KMS-11 (cell line): ENCODE results near the gene PON3.

Experiments
- H2AFZ ChIP-seq: fragments of 200-600 bp; sonication (generic); 2 replicates; pipeline ENCODE4 v1.6.1; 2016; ENCODE audit warnings: antibody characterized with exemption, mixed run types, low read depth
- H3K27ac ChIP-seq: fragments of 200-600 bp; sonication (generic); 2 replicates; pipeline ENCODE4 v1.6.1; 2016; ENCODE audit warnings: mild to moderate bottlenecking, mixed run types
- H3K27me3 ChIP-seq: fragments of 200-600 bp; sonication (generic); 2 replicates; pipeline ENCODE4 v1.6.1; 2017; ENCODE audit warnings: mild to moderate bottlenecking, low read depth, mixed run types, moderate library complexity; ENCODE audit not compliant: insufficient read depth
- H3K36me3 ChIP-seq: fragments of 200-600 bp; sonication (generic); 2 replicates; pipeline ENCODE4 v1.6.1; 2017; ENCODE audit warnings: mild to moderate bottlenecking, mixed run types; ENCODE audit not compliant: insufficient read depth
- H3K4me1 ChIP-seq: fragments of 200-600 bp; sonication (generic); 2 replicates; pipeline ENCODE4 v1.6.1; 2016; ENCODE audit warnings: mild to moderate bottlenecking, low read depth, mixed run types; ENCODE audit not compliant: poor library complexity, severe bottlenecking
- H3K4me2 ChIP-seq: fragments of 200-600 bp; sonication (generic); 2 replicates; pipeline ENCODE4 v1.7.0; 2016; ENCODE audit warnings: mild to moderate bottlenecking, mixed run types
- H3K4me3 ChIP-seq: fragments of 200-600 bp; sonication (generic); IDR thresholded peaks from 2 replicates; pipeline ENCODE4 v1.6.1; 2017; ENCODE audit warnings: low read depth, low read length, mixed read lengths; ENCODE audit not compliant: insufficient read depth
- H3K79me2 ChIP-seq: fragments of 200-600 bp; sonication (generic); 2 replicates; pipeline ENCODE4 v1.6.1; 2016; ENCODE audit warnings: low read depth, mixed run types; ENCODE audit not compliant: insufficient read depth
- H3K9ac ChIP-seq: fragments of 200-600 bp; sonication (generic); 2 replicates; pipeline ENCODE4 v1.6.1; 2016; ENCODE audit warnings: mild to moderate bottlenecking, mixed run types
- H4K20me1 ChIP-seq: fragments of 200-600 bp; sonication (generic); 2 replicates; pipeline ENCODE4 v1.6.1; 2016; ENCODE audit warnings: mild to moderate bottlenecking, mixed run types; ENCODE audit not compliant: insufficient read depth
- CTCF ChIP-seq: fragments of 200-600 bp; sonication (generic); conservative IDR thresholded peaks from 2 replicates; pipeline ENCODE4 v1.6.1; 2017; ENCODE audit warnings: low read depth, mild to moderate bottlenecking, antibody characterized with exemption, low read length, moderate library complexity, mixed read lengths

Gene PON3

GRCh38 chr7:95396136-95397032 lies at the start of gene PON3:
Gene PON3 (minus strand): TSS chr7:95396375. CDS start chr7:95396350, 25 bp downstream.
- Histone ChIP-seq H3K36me3 (no peaks in the 10 kb centered on the region; the same call in 1 of the 2 replicates), H3K79me2 (no peaks in the 10 kb centered on the region), H3K9ac (peak within 1 kb of the TSS; percentile 9; the same call in 1 of the 2 replicates), H3K27ac (no peak within 1 kb of the TSS), H2AFZ (peak within 1 kb of the TSS; percentile 50), H3K4me1 (peaks cover 26% of the 10 kb centered on the region), H3K4me2 (peak within 1 kb of the TSS; percentile 43; the same call in 1 of the 2 replicates), H3K4me3 (no peak within 1 kb of the TSS), H3K27me3 (no peaks in the 10 kb centered on the region), H4K20me1 (no peaks in the 10 kb centered on the region)
- peak; percentile 46 for TF ChIP-seq CTCF

- Histone ChIP-seq H3K27ac (no peak overlapping the region), H3K79me2 (no peaks in the 10 kb centered on the region), H3K4me1 (peaks cover 5% of the 10 kb centered on the region), H2AFZ (no peak overlapping the region), H3K4me3 (no peak overlapping the region), H3K27me3 (no peaks in the 10 kb centered on the region), H4K20me1 (no peaks in the 10 kb centered on the region), H3K36me3 (no peaks in the 10 kb centered on the region), H3K4me2 (no peak overlapping the region), H3K9ac (no peak overlapping the region)
- no peak for TF ChIP-seq CTCF
Measured at GRCh38 chr7:95444796-95445195, 48.6 kb upstream of the PON3 start.

GRCh38 chr7:95441042-95441823 lies 45.1 kb upstream of the PON3 start:
- Histone ChIP-seq H3K4me2 (no peak overlapping the region), H3K9ac (no peak overlapping the region), H2AFZ (no peak overlapping the region), H3K4me1 (peaks cover 5% of the 10 kb centered on the region), H3K27me3 (no peaks in the 10 kb centered on the region), H4K20me1 (no peaks in the 10 kb centered on the region), H3K79me2 (no peaks in the 10 kb centered on the region), H3K36me3 (no peaks in the 10 kb centered on the region), H3K27ac (no peak overlapping the region), H3K4me3 (no peak overlapping the region)
- no peak for TF ChIP-seq CTCF

- TF ChIP-seq CTCF: no peak
- Histone ChIP-seq H3K79me2 (no peaks in the 10 kb centered on the region), H3K27ac (no peak overlapping the region), H3K4me3 (no peak overlapping the region), H4K20me1 (no peaks in the 10 kb centered on the region), H3K4me2 (no peak overlapping the region; the same call in 1 of the 2 replicates), H3K27me3 (no peaks in the 10 kb centered on the region), H3K36me3 (no peaks in the 10 kb centered on the region), H3K4me1 (peaks cover 6% of the 10 kb centered on the region), H2AFZ (no peak overlapping the region), H3K9ac (no peak overlapping the region)
Measured at GRCh38 chr7:95440394-95441038, 44.3 kb upstream of the PON3 start.
